Uterus (tissue), 4 donors: Measurements from ENCODE around the gene ARHGEF28. TPM values are rescaled to one million over a fixed set of nuclear protein-coding genes. Genes with fewer than 3 reads are reported as not detected.
A peak's percentile ranks its signal among the peaks of the same experiment; 100 is the strongest.

ENCODE experiments used
- DNase-seq, 2 donors: peaks; one replicate each; pipeline ENCODE4 v3.0.0-alpha.2; 2019 to 2020
- H3K27ac ChIP-seq, 2 donors: fragments of 200-600 bp; sonication (generic); 1 replicate in 1 of 2; 2 replicates in 1 of 2; pipeline ENCODE4 v1.5.1; 2016 to 2018
- H3K27me3 ChIP-seq, 2 donors: fragments of 200-600 bp; sonication (generic); one replicate each; pipeline ENCODE4 v1.5.1; 2018 to 2019; ENCODE audit warnings: control low read depth in 1 of 2
- H3K36me3 ChIP-seq, 2 donors: fragments of 200-600 bp; sonication (generic); one replicate each; pipeline ENCODE4 v1.5.1; 2019; ENCODE audit warnings: control low read depth in 1 of 2
- H3K4me1 ChIP-seq, 2 donors: fragments of 200-600 bp; sonication (generic); one replicate each; pipeline ENCODE4 v1.5.1; 2018 to 2019; ENCODE audit warnings: control low read depth in 1 of 2
- H3K4me3 ChIP-seq, 2 donors: fragments of 200-600 bp; sonication (generic); 1 replicate in 1 of 2; 2 replicates in 1 of 2; pipeline ENCODE4 v1.5.1; 2018 to 2019; ENCODE audit warnings: mild to moderate bottlenecking in 1 of 2
- H3K9me3 ChIP-seq, 2 donors: fragments of 200-600 bp; sonication (generic); one replicate each; pipeline ENCODE4 v1.5.1; 2019; ENCODE audit warnings: control low read depth in 1 of 2
- CTCF ChIP-seq, 4 experiments: fragments of 200-600 bp in 2 of 4; fragments of 450-650 bp in 2 of 4; sonication (generic) in 2 of 4; IDR thresholded peaks; one replicate each; pipeline ENCODE4 v1.5.1; 2016 to 2019; ENCODE audit warnings: antibody characterized with exemption in 4 of 4, mild to moderate bottlenecking in 2 of 4, moderate library complexity in 1 of 4
- POLR2A ChIP-seq, 2 donors: fragments of 450-650 bp; IDR thresholded peaks; one replicate each; pipeline ENCODE4 v1.6.1; 2016; ENCODE audit warnings: antibody characterized with exemption in 2 of 2, mild to moderate bottlenecking in 1 of 2, moderate library complexity in 1 of 2
- intact Hi-C: fragments of 100-400 bp; cut with DNase I; formaldehyde crosslinking; loops from one replicate; pipeline ENCODE4 v1.15.1; 2023; ENCODE audit warnings: low total_unique reads
- total RNA-seq, 4 donors: library from RNA; depleted of rRNA in 3 of 4; stranded (reverse); fragments of >200 nt in 3 of 4; gene quantifications; one replicate each; pipeline versions ENCODE4 v1.1.0 to v1.2.4, GENCODE V29; 2014 to 2023
- donor health status: DM: yes; HTN: yes; CAD: no.

ARHGEF28 gene
- total RNA-seq, 4 donors from 2014 or later, result 11.9 to 23.2 (median 19.3) TPM

DNA sequence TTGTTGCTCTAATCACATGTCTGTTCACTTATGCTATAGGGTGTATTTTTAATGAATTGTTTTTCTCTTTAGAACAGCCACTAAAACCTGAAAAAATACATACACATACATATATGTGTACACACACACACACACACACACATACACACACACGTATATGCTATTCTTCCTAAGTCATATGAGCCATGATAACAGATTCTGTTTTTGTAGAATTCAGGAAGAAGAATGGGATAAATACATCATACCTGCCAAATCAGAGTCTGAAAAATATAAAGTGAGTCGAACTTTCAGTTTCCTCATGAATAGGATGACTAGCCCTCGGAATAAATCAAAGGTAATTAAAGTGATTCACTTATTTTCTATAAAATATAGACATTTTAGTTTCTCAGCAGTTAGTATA lies 231.4 kb downstream of the ARHGEF28 start:
- intact Hi-C loops, result no loop called here
- TF ChIP-seq POLR2A (IDR thresholded peaks at IDR 0.05) (no peak), CTCF (IDR thresholded peaks at IDR 0.05) (no peak)
- H3K36me3 ChIP-seq, result no peaks in the 10 kb centered on the region
- peaks cover 0 to 5% of the 10 kb centered on the region in 2 donors for H3K4me1 ChIP-seq
- peak overlapping the region in 1 of 2 donors; percentile 52 for H3K27ac ChIP-seq
- H3K4me3 ChIP-seq, result no peak overlapping the region
- no peak for DNase-seq
- H3K9me3 ChIP-seq, result no peaks in the 10 kb centered on the region
- no peaks in the 10 kb centered on the region for H3K27me3 ChIP-seq

GRCh38 chr5:73858054-73858453 lies 232.1 kb downstream of the ARHGEF28 start:
- Histone ChIP-seq H3K27ac (peak overlapping the region in 1 of 2 donors; percentile 52), H3K36me3 (no peaks in the 10 kb centered on the region), H3K9me3 (no peaks in the 10 kb centered on the region), H3K4me3 (no peak overlapping the region), H3K4me1 (peaks cover 0 to 5% of the 10 kb centered on the region in 2 donors), H3K27me3 (no peaks in the 10 kb centered on the region)
- intact Hi-C loops, result no loop called here
- no peak for TF ChIP-seq POLR2A (IDR thresholded peaks at IDR 0.05)
- no peak for TF ChIP-seq CTCF (IDR thresholded peaks at IDR 0.05)
- no peak for DNase-seq

GRCh38 chr5:73858776-73859175 lies 232.8 kb downstream of the ARHGEF28 start:
- no peaks in the 10 kb centered on the region for H3K9me3 ChIP-seq
- no peak for DNase-seq
- H3K4me3 ChIP-seq, result no peak overlapping the region
- intact Hi-C loops, result no loop called here
- peaks cover 0 to 5% of the 10 kb centered on the region in 2 donors for H3K4me1 ChIP-seq
- TF ChIP-seq CTCF (IDR thresholded peaks at IDR 0.05), result no peak
- H3K36me3 ChIP-seq, result no peaks in the 10 kb centered on the region
- H3K27ac ChIP-seq, result no peak overlapping the region
- H3K27me3 ChIP-seq, result no peaks in the 10 kb centered on the region

- no peaks in the 10 kb centered on the region for H3K27me3 ChIP-seq
- no peak overlapping the region for H3K4me3 ChIP-seq
- H3K9me3 ChIP-seq, result no peaks in the 10 kb centered on the region
- peaks cover 0 to 5% of the 10 kb centered on the region in 2 donors for H3K4me1 ChIP-seq
- H3K27ac ChIP-seq, result no peak overlapping the region
- intact Hi-C loops, result no loop called here
- H3K36me3 ChIP-seq, result no peaks in the 10 kb centered on the region
- no peak for TF ChIP-seq POLR2A (IDR thresholded peaks at IDR 0.05)
- TF ChIP-seq CTCF (IDR thresholded peaks at IDR 0.05), result no peak
- no peak for DNase-seq
These were observed 233.7 kb downstream of the ARHGEF28 start for GRCh38 chr5:73859696-73860095.

DNA sequence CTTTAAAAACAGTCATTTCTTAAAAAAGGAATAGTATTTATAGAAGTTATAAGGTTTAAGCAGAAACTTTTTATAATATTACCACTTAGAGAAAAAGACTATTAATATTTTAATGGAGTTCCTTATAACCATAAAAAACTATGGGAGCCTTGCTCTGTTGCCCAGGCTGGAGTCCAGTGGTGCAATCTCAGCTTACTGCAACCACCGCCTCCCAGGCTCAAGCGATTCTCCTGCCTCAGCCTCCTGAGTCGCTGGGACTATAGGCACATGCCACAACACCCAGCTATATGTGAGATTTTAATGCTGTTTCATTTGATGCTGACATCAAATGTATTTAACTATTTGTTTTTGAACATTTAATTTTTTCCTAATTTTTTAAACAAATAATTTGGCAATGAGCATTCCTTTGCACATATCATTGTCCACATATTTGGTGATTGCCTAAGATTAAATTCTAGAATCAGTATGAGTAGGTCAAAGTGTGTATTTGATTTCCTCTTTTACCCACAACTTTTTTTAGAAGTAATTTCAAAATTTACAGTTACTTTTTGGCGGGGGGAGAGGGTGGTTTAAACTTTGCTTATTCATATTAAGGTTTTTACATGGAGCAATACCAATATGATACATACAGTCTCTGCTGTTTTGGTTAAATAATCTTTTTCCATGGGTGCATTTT lies 235.5 kb downstream of the ARHGEF28 start:
- intact Hi-C loops, result no loop called here
- no peak for DNase-seq
- Histone ChIP-seq H3K9me3 (no peaks in the 10 kb centered on the region), H3K27me3 (no peaks in the 10 kb centered on the region), H3K4me1 (peaks cover 0 to 5% of the 10 kb centered on the region in 2 donors), H3K4me3 (no peak overlapping the region), H3K27ac (no peak overlapping the region), H3K36me3 (no peaks in the 10 kb centered on the region)
- TF ChIP-seq POLR2A (IDR thresholded peaks at IDR 0.05) (no peak), CTCF (IDR thresholded peaks at IDR 0.05) (no peak)
